ENCODE measurements around the gene EGR4. TPM values are rescaled to one million over a fixed set of nuclear protein-coding genes. Genes with fewer than 3 reads are reported as not detected.

EGR4 gene
- total and polyA plus RNA-seq, 2 of the 4 experiments (the other 2 are of a cell fraction), result not detected

DNA sequence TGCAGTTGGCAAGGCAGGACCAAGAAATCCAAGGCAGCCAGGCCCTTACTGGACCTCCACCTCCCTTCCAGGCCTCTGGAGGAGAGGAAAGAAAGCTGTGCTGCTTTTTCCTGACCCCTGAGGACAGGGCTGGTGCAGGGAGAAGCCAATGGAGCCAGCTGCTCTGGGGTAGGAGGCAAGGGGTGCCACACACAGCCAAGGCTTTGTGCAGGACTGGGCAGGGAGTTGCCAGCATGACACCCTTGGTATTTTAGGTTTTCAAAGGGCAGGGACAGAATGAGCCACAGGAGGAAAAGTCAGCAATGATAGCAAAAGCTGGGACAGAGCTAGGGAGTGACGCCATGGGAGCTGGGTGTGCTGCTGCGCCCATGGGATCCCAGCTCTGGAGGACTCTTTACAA lies 36.3 kb downstream of the EGR4 start:
- DNase-seq, result no peak
- dilution Hi-C loops (cut with HindIII; ENCODE audit: low sequenced_read_pairs, unreplicated experiment) (no loop called here), in situ Hi-C loops (cut with MboI; ENCODE audit: low sequenced_read_pairs) (no loop called here), intact Hi-C loops (cut with micrococcal nuclease) (no loop called here)
- Histone ChIP-seq H4K5ac (ENCODE audit: low read depth, low read length) (no peak overlapping the region), H3K27ac (ENCODE audit: insufficient read depth, low read length) (no peak overlapping the region), H2AFZ (replicated peaks; ENCODE audit: low read length, poor library complexity) (no peak overlapping the region), H2BK5ac (ENCODE audit: low read depth, low read length, poor library complexity, severe bottlenecking) (no peak overlapping the region), H3K4me1 (ENCODE audit: control insufficient read depth, insufficient read depth, low read length) (no peaks in the 10 kb centered on the region), H4K20me1 (ENCODE audit: insufficient read depth, low read length) (peaks cover 8% of the 10 kb centered on the region), H3K9me1 (ENCODE audit: insufficient read depth, low read length) (peaks cover 7% of the 10 kb centered on the region; the same call in 1 of the 2 replicates), H3K36me3 (ENCODE audit: control insufficient read depth, insufficient read depth, low read length) (peaks cover 30% of the 10 kb centered on the region), H3K56ac (ENCODE audit: extremely low read depth, insufficient read depth, low read length) (no peak overlapping the region), H2BK120ac (ENCODE audit: low read depth, low read length) (no peak overlapping the region), H3K18ac (ENCODE audit: low read depth, low read length) (no peak overlapping the region), H3K4me3 (ENCODE audit: insufficient read depth, low read depth, low read length) (no peak overlapping the region), H3K27me3 (ENCODE audit: control insufficient read depth, insufficient read depth, low read length) (no peaks in the 10 kb centered on the region), H4K91ac (ENCODE audit: insufficient read depth, low read depth, low read length) (no peak overlapping the region), H2AK9ac (replicated peaks; ENCODE audit: low read depth, low read length, poor library complexity) (no peak overlapping the region), H3K9me3 (ENCODE audit: control insufficient read depth, insufficient read depth, low read length) (no peaks in the 10 kb centered on the region), H2AK5ac (ENCODE audit: low read depth, low read length) (no peak overlapping the region), H3K79me1 (ENCODE audit: low read depth in 1 of 2, low read length in 2 of 2) (no peaks in the 10 kb centered on the region; a peak in 1 of 4 replicates), H3K4me2 (ENCODE audit: low read depth, low read length) (no peak overlapping the region), H4K8ac (ENCODE audit: low read depth in 2 of 2, low read length in 2 of 2) (no peak overlapping the region), H3K23ac (ENCODE audit: low read depth, low read length) (no peak overlapping the region), H2BK20ac (ENCODE audit: low read depth, low read length) (no peak overlapping the region), H3K14ac (replicated peaks; ENCODE audit: low read depth, low read length) (no peak overlapping the region), H2BK15ac (ENCODE audit: low read depth, low read length) (no peak overlapping the region), H3K9ac (ENCODE audit: low read depth, low read length) (no peak overlapping the region), H3K4ac (ENCODE audit: low read depth, low read length) (no peak overlapping the region)
- POLR2A ChIA-PET (ENCODE audit: unreplicated experiment), result no interaction called here
- BruUV-seq (replicated peaks), result no TSS peak
- TF ChIP-seq MAFK (IDR thresholded peaks at IDR 0.05; ENCODE audit: low read depth, low read length) (no peak), SMC3 (IDR thresholded peaks at IDR 0.05; ENCODE audit: low read depth, low read length) (no peak), CEBPB (IDR thresholded peaks at IDR 0.05; ENCODE audit: low read depth, low read length) (no peak), RAD21 (IDR thresholded peaks at IDR 0.05; ENCODE audit: low read length) (no peak), MXI1 (IDR thresholded peaks at IDR 0.05; ENCODE audit: borderline replicate concordance, low read depth, low read length) (no peak), CHD1 (IDR thresholded peaks at IDR 0.05; ENCODE audit: low read depth, low read length) (no peak), RCOR1 (IDR thresholded peaks at IDR 0.05; ENCODE audit: insufficient replicate concordance, low read length) (no peak), FOS (IDR thresholded peaks at IDR 0.05; ENCODE audit: low read depth, low read length) (no peak), MAZ (IDR thresholded peaks at IDR 0.05; ENCODE audit: borderline replicate concordance, low read depth, low read length) (no peak), BHLHE40 (IDR thresholded peaks at IDR 0.05; ENCODE audit: low read depth, low read length) (no peak), NFE2L2 (IDR thresholded peaks at IDR 0.05; ENCODE audit: low read depth, low read length) (no peak), POLR2A (IDR thresholded peaks at IDR 0.05; ENCODE audit: low read depth, low read length) (no peak), RFX5 (IDR thresholded peaks at IDR 0.05; ENCODE audit: low read depth, low read length) (no peak)
- TF ChIP-seq, protein P1, sequence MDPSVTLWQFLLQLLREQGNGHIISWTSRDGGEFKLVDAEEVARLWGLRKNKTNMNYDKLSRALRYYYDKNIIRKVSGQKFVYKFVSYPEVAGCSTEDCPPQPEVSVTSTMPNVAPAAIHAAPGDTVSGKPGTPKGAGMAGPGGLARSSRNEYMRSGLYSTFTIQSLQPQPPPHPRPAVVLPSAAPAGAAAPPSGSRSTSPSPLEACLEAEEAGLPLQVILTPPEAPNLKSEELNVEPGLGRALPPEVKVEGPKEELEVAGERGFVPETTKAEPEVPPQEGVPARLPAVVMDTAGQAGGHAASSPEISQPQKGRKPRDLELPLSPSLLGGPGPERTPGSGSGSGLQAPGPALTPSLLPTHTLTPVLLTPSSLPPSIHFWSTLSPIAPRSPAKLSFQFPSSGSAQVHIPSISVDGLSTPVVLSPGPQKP (IDR thresholded peaks at IDR 0.05; ENCODE audit: borderline replicate concordance, low read depth, low read length), result no peak
- TF ChIP-seq, protein P2, sequence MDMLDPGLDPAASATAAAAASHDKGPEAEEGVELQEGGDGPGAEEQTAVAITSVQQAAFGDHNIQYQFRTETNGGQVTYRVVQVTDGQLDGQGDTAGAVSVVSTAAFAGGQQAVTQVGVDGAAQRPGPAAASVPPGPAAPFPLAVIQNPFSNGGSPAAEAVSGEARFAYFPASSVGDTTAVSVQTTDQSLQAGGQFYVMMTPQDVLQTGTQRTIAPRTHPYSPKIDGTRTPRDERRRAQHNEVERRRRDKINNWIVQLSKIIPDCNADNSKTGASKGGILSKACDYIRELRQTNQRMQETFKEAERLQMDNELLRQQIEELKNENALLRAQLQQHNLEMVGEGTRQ (IDR thresholded peaks at IDR 0.05; ENCODE audit: low read depth, low read length), result no peak
- TF ChIP-seq, protein P3, sequence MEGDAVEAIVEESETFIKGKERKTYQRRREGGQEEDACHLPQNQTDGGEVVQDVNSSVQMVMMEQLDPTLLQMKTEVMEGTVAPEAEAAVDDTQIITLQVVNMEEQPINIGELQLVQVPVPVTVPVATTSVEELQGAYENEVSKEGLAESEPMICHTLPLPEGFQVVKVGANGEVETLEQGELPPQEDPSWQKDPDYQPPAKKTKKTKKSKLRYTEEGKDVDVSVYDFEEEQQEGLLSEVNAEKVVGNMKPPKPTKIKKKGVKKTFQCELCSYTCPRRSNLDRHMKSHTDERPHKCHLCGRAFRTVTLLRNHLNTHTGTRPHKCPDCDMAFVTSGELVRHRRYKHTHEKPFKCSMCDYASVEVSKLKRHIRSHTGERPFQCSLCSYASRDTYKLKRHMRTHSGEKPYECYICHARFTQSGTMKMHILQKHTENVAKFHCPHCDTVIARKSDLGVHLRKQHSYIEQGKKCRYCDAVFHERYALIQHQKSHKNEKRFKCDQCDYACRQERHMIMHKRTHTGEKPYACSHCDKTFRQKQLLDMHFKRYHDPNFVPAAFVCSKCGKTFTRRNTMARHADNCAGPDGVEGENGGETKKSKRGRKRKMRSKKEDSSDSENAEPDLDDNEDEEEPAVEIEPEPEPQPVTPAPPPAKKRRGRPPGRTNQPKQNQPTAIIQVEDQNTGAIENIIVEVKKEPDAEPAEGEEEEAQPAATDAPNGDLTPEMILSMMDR (conservative IDR thresholded peaks at IDR 0.05; ENCODE audit: low read depth, low read length), result no peak
- no peak for ATAC-seq (ENCODE audit: low read depth)
- CTCF ChIA-PET, result no interaction called here
- no CpG with 5 or more reads among the region's 2 CpGs for WGBS, 2 experiments (ENCODE audit: extremely low coverage in 2 of 2, insufficient read length in 1 of 2)

Data from IMR-90 (cell line).